Skeletal muscle satellite cell (primary cell): ENCODE results near the gene HIBADH.

Experiments used
- H3K27me3 ChIP-seq: 2 replicates; pipeline ENCODE4 v1.7.0; 2013; ENCODE audit warnings: low read length; ENCODE audit not compliant: control insufficient read depth, insufficient read depth
- H3K36me3 ChIP-seq: 2 replicates; pipeline ENCODE4 v1.7.0; 2013; ENCODE audit warnings: mild to moderate bottlenecking, control low read depth, low read length; ENCODE audit not compliant: insufficient read depth
- H3K4me1 ChIP-seq: 2 replicates; pipeline ENCODE4 v1.7.0; 2013; ENCODE audit warnings: low read length; ENCODE audit not compliant: control insufficient read depth, insufficient read depth
- H3K4me2 ChIP-seq: 2 replicates; pipeline ENCODE4 v1.7.0; 2013; ENCODE audit warnings: mild to moderate bottlenecking, low read length
- H3K4me3 ChIP-seq: 2 replicates; pipeline ENCODE4 v1.7.0; 2013; ENCODE audit warnings: low read length
- H3K9ac ChIP-seq: 2 replicates; pipeline ENCODE4 v1.7.0; 2013; ENCODE audit warnings: mild to moderate bottlenecking, low read depth, low read length, moderate library complexity
- H3K9me3 ChIP-seq: replicated peaks from 2 replicates; pipeline ENCODE4 v1.7.0; 2013; ENCODE audit warnings: mild to moderate bottlenecking, control low read depth, low read length

Gene HIBADH

DNA sequence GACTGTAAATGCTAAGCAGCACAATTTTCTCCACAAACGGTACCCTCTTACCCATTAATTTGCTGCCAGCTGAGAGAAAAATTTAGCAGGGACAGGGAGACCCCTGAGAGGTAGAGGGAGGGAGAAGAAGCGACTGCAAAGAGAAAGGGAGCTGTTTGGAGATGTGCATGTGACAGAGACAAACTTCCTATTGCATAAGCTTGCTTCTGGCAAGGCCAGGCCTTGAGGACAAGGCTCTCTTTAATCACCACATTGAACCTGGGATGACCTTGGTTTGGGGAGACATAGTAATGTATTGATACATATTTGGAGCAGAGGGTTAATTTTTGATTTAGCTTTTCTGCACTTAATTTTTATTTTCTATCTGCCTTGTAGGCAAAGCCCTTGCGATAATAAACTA is 31.1 kb upstream of the HIBADH start:
- Histone ChIP-seq H3K4me3 (no peak overlapping the region), H3K4me1 (peaks cover 3% of the 10 kb centered on the region), H3K27me3 (no peaks in the 10 kb centered on the region), H3K4me2 (no peak overlapping the region), H3K9me3 (no peaks in the 10 kb centered on the region), H3K36me3 (no peaks in the 10 kb centered on the region), H3K9ac (no peak overlapping the region)

- Histone ChIP-seq H3K4me1 (peaks cover 3% of the 10 kb centered on the region), H3K4me2 (no peak overlapping the region), H3K4me3 (no peak overlapping the region)
Measured at GRCh38 chr7:27690649-27691048, 28.0 kb upstream of the HIBADH start.

DNA sequence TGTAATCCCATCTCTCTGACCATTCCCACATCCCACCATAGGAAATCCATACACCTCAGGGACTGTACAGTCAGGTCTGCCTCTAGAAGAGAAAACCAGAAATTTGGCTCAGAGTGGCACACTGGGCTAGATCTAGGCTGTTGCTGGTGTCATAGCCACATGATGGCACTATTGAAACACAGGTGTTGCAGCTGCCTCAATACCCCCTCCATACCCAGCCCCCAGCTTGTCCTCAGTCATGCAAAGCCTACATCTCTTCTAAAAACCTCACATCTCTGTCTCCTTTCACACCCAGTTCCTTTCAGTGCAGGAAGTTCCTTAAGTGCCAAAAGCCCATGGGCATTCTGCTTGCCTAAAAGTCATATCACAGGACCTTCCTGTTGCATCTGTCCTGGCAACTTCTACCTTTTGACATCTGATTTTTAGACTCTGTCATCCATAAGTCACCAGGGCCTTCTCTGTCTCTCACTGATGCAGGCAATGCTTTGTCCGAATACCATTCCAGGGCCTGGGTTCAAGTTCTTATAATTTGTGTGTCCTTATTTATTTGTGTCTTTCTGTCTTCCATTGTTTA is 27.0 kb upstream of the HIBADH start:
- Histone ChIP-seq H3K4me3 (no peak overlapping the region), H3K27me3 (no peaks in the 10 kb centered on the region), H3K9me3 (no peaks in the 10 kb centered on the region), H3K9ac (no peak overlapping the region), H3K4me1 (peaks cover 3% of the 10 kb centered on the region), H3K36me3 (no peaks in the 10 kb centered on the region), H3K4me2 (no peak overlapping the region)

More at GRCh38 chr7:27690649-27691048, 28.0 kb upstream of the HIBADH start:
- Histone ChIP-seq H3K9ac (no peak overlapping the region), H3K9me3 (no peaks in the 10 kb centered on the region), H3K27me3 (no peaks in the 10 kb centered on the region), H3K36me3 (no peaks in the 10 kb centered on the region)

GRCh38 chr7:27689150-27689549 is 26.5 kb upstream of the HIBADH start:
- no peak overlapping the region for H3K4me3 ChIP-seq

DNA sequence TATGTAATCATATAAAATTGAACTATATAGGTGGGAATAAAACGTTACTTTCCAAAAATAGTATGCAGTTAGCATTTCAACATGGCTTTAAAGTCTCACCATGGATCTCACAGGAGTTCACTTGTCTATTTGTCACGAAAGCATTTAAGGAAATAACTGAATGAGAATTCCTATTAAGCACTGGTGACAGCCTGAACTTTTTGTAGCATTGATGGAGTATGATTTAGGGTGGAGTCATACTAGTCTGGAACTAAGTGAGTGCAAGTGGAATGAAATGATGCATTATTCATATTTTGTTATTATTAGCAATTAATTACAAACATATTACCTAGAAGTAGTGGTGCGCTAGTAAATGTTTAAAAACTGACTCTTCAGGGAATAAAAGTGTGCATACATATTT is 26.0 kb upstream of the HIBADH start:
- Histone ChIP-seq H3K4me3 (no peak overlapping the region), H3K4me1 (peaks cover 3% of the 10 kb centered on the region), H3K9ac (no peak overlapping the region), H3K36me3 (no peaks in the 10 kb centered on the region), H3K27me3 (no peaks in the 10 kb centered on the region), H3K4me2 (no peak overlapping the region), H3K9me3 (no peaks in the 10 kb centered on the region)

More at GRCh38 chr7:27689150-27689549, 26.5 kb upstream of the HIBADH start:
- H3K4me1 ChIP-seq, result peaks cover 3% of the 10 kb centered on the region
- no peaks in the 10 kb centered on the region for H3K36me3 ChIP-seq
- H3K9ac ChIP-seq, result no peak overlapping the region
- no peaks in the 10 kb centered on the region for H3K9me3 ChIP-seq
- no peak overlapping the region for H3K4me2 ChIP-seq
- H3K27me3 ChIP-seq, result no peaks in the 10 kb centered on the region

DNA sequence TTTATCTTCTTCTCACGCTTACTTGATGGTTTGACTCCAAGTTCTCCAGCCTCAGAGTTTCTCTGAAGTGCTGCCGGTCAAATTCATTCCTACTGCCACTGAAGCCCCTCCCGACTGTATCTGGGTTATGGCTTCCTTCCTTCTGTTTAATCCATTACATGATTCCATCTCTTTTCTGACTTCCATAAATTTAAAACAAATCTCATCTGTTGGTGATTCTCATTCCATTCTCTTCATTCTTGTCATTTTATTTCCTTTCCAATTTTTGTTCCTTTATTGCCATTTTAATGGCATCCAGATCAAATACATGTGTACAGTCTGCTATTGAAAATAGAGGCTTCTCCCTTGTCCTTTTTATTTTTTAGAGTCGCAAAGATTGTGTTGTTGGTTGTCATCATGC is 25.4 kb upstream of the HIBADH start:
- Histone ChIP-seq H3K4me2 (no peak overlapping the region), H3K9ac (no peak overlapping the region), H3K4me1 (peaks cover 3% of the 10 kb centered on the region), H3K9me3 (no peaks in the 10 kb centered on the region), H3K27me3 (no peaks in the 10 kb centered on the region), H3K36me3 (no peaks in the 10 kb centered on the region), H3K4me3 (no peak overlapping the region)

GRCh38 chr7:27686315-27686714 is 23.6 kb upstream of the HIBADH start:
- H3K4me3 ChIP-seq, result no peak overlapping the region
- no peaks in the 10 kb centered on the region for H3K27me3 ChIP-seq
- H3K4me2 ChIP-seq, result no peak overlapping the region
- no peaks in the 10 kb centered on the region for H3K36me3 ChIP-seq
- H3K4me1 ChIP-seq, result peaks cover 3% of the 10 kb centered on the region
- H3K9ac ChIP-seq, result no peak overlapping the region
- H3K9me3 ChIP-seq, result no peaks in the 10 kb centered on the region

- no peak overlapping the region for H3K9ac ChIP-seq
- H3K4me1 ChIP-seq, result peaks cover 3% of the 10 kb centered on the region
- H3K27me3 ChIP-seq, result no peaks in the 10 kb centered on the region
- no peaks in the 10 kb centered on the region for H3K36me3 ChIP-seq
- H3K9me3 ChIP-seq, result no peaks in the 10 kb centered on the region
- no peak overlapping the region for H3K4me2 ChIP-seq
- H3K4me3 ChIP-seq, result no peak overlapping the region
Measured at GRCh38 chr7:27685893-27686292, 23.2 kb upstream of the HIBADH start.

DNA sequence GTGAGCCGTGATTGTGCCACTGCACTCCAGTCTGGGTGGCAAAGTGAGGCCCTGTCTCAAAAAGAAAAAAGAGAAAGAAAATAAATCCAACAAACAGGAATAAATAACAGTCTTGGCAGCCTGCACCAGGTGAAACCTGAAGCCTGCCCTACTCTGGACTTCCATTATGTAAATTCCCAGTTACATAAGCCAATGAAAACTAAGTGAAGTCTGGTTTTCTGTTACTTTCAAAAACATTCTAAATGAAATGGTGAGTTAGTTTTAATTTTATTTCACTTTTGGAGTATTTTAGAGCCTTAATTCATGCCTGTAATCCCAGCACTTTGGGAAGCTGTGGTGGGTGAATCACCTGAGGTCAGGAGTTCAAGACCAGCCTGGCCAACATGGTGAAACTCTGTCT is 22.5 kb upstream of the HIBADH start:
- Histone ChIP-seq H3K4me1 (peaks cover 3% of the 10 kb centered on the region), H3K36me3 (no peaks in the 10 kb centered on the region), H3K9ac (no peak overlapping the region), H3K4me3 (no peak overlapping the region), H3K27me3 (no peaks in the 10 kb centered on the region), H3K9me3 (no peaks in the 10 kb centered on the region), H3K4me2 (no peak overlapping the region)

GRCh38 chr7:27684491-27684890 is 21.8 kb upstream of the HIBADH start:
- H3K4me2 ChIP-seq, result no peak overlapping the region
- peaks cover 3% of the 10 kb centered on the region for H3K4me1 ChIP-seq
- no peak overlapping the region for H3K9ac ChIP-seq
- H3K9me3 ChIP-seq, result no peaks in the 10 kb centered on the region
- no peak overlapping the region for H3K4me3 ChIP-seq
- H3K27me3 ChIP-seq, result no peaks in the 10 kb centered on the region
- H3K36me3 ChIP-seq, result no peaks in the 10 kb centered on the region

GRCh38 chr7:27680610-27681009 is 17.9 kb upstream of the HIBADH start:
- Histone ChIP-seq H3K27me3 (no peaks in the 10 kb centered on the region), H3K4me3 (no peak overlapping the region), H3K4me1 (peaks cover 23% of the 10 kb centered on the region), H3K36me3 (no peaks in the 10 kb centered on the region), H3K4me2 (no peak overlapping the region), H3K9ac (no peak overlapping the region), H3K9me3 (no peaks in the 10 kb centered on the region)

- Histone ChIP-seq H3K27me3 (no peaks in the 10 kb centered on the region), H3K9me3 (no peaks in the 10 kb centered on the region), H3K9ac (peak overlapping the region; percentile 65), H3K4me2 (peak overlapping the region; percentile 62), H3K4me1 (peaks cover 23% of the 10 kb centered on the region), H3K36me3 (no peaks in the 10 kb centered on the region), H3K4me3 (peak overlapping the region; percentile 21)
Measured at GRCh38 chr7:27678617-27679260, 16.1 kb upstream of the HIBADH start.
